ENCODE results near the gene CCNE1.

GRCh38 chr19:29823581-29824330, 12.0 kb downstream of the CCNE1 start:
- TF ChIP-seq, protein P1, sequence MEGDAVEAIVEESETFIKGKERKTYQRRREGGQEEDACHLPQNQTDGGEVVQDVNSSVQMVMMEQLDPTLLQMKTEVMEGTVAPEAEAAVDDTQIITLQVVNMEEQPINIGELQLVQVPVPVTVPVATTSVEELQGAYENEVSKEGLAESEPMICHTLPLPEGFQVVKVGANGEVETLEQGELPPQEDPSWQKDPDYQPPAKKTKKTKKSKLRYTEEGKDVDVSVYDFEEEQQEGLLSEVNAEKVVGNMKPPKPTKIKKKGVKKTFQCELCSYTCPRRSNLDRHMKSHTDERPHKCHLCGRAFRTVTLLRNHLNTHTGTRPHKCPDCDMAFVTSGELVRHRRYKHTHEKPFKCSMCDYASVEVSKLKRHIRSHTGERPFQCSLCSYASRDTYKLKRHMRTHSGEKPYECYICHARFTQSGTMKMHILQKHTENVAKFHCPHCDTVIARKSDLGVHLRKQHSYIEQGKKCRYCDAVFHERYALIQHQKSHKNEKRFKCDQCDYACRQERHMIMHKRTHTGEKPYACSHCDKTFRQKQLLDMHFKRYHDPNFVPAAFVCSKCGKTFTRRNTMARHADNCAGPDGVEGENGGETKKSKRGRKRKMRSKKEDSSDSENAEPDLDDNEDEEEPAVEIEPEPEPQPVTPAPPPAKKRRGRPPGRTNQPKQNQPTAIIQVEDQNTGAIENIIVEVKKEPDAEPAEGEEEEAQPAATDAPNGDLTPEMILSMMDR (IDR thresholded peaks at IDR 0.05): no peak
- TF ChIP-seq POLR2A (IDR thresholded peaks at IDR 0.05): no peak
